HG02943 (cell line): ENCODE results near the gene RNGTT.
"Not testable (repeated sequence)": the region's sequence is repeated elsewhere in the genome, so short reads cannot be mapped to it uniquely, and the experiment has no call there.

Experiments used
- ATAC-seq: cut with Tn5 transposase; IDR thresholded peaks from one replicate; pipeline ENCODE4 v1.9.1; 2021; ENCODE audit warnings: mild to moderate bottlenecking, low read depth, moderate library complexity; ENCODE audit not compliant: unreplicated experiment

Gene RNGTT

DNA sequence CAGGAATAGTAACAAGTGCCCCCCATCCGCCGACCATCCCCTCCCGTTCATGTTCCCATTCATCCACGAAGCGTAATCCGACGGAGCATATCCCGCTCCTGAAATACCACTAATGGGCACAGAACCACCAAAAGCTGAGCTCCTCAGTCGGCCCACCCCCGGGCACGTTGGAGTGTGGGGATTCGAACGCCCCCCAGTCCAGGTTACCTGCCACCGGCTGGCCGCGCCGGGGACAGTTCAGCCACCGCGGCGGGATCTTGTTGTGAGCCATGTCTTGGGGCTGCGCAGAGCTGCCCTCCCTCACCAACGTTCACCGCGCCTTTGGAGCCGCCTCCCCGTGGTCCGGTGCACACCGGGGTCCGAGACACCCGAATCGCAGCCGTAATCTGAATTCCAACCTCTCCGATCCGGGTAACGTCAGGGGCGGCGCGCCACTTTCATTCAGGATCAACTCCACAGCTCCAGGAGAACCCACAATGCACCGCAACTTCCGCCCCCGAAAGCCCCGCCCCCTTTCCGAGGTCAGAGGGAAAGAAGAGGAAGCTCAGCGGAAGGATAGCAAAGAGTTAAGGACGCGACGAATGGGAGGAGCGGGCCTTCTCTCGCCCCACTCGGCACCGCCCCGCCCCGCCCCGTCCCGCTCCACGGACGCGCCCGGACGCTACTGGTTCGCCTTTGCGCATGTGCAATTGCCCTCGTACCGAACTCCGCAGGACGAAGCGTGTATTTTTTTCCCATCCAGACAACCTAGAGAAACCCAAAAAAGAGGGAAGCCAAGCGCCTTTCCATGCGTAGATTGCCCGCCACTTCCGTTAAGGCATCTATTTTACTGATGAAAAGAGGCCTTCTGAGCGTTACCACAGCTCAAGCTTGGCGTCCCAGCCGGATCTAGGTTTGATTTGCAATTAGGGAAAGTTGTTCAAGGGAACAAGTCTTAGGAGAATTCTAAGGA is at the start of gene RNGTT:
Gene RNGTT, minus strand, starts transcription at position 480 of the 952 bp plus-strand sequence. Its CDS starts 209 bp downstream, at position 271.
- peak; percentile 98 for ATAC-seq

DNA sequence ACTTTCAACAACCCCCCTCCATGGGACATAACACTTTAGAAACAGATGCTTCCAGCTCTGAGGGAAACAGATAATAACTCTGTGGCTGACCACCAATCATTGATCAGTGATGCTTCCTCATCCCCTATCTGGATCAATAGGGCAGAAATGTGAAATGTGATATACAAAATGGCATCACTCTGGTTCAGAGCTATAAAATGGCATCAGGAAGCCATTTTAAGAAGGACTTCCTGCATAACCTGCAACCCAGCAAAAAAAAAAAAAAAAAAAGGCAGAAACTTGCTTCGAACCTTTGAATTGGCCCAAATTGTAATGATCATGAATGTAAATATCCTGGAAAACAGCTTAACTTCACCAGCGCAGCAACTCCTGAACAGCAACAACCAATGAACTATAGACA is 48.0 kb upstream of the RNGTT start:
- ATAC-seq: no peak

DNA sequence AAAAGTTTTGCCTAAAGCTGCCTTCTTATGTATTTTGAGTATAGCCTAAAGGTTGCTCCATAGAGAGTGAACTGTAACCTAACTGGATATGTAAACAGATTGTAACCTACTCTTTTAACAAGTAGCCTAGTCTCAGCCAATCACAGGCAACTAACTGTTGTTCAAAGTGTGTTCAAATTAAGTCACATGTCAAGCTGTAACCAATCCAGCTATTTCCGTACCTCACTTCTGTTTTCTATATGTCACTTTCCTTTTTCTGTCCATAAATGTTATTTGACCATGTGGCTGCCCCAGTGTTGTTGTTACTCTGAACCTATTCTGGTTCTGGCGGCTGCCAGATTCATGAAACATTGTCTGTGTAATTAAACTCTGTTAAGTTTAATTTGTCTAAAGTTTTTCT is 47.4 kb upstream of the RNGTT start:
- no peak for ATAC-seq

DNA sequence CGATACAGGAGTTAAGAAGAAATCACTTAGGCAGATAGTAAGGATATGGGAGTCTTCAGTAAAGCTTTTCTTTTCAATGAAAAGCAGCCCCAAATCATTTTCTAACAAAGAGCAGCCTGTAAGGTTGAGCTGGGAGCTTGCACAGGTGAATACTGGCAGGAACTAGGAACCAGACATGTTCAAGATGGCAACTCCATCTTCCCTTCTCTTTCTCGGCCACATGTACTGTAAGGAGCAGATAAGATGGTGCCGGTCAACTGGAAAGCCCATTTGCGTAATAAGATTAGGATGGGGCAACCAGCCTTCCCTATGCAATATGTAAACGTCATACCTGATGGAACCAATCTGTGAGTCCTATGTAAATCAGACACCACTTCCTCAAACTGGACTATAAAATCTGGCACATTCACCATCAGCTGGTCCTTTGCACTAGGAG is 46.2 kb upstream of the RNGTT start:
- ATAC-seq: no peak

DNA sequence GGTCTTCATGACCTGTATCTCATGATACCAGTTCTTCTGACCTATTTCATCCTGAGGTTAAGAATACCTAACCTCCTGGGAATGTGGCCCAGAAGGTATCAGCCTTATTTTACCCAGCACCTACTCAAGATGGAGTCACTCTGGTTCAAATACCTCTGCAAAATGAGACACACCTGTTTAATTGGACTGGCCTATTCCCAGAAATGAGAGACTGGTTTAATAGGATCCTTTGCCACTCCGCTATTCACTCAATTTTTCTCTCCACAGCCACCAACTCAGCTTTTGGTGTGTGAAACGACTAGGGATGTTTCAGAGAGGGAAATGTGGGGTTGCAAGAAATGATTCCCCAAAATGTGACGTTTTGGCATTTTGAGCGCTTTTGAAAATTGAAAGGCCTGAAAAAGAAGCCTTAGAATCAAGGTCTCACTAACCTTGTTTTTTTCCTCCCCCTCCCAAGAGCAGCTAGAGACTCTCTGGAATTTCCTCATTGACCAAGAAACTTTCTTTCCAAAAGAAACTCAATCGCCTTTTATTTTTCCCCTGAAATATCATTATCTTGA is 45.5 kb upstream of the RNGTT start:
- no peak for ATAC-seq

DNA sequence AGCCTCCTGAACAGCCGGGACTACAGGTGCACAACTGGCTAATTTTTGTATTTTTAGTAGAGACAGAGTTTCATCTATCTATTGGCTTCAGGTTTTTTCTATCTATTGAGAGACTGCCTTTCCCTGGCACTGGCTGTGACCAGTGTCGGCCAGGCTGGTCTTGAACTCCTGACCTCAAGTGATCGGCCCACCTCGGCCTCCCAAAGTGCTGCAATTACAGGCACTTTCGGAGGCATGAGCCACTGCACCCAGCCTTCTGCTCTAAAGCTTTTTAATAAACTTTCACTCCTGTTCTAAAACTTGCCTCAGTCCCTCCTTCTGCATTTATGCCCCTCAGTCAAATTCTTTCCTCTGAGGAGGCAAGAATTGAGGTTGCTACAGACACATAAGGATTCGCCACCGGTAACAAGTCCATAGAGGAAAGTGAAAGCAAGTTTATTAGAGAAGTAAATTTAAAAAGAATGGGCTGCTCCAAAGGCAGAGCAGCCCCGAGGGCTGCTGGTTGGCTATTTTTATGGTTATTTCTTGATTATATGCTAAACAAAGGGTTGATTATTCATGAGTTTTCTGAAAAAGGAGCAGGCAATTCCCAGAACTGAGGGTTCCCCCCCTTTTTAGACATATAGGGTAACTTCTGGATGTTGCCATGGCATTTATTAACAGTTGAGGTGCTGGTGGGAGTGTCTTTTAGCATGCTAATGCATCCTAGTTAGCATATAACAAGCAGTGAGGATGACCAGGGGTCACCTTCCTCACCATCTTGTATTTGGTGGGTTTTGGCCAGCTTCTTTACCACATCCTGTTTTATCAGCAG is 44.8 kb upstream of the RNGTT start:
- no peak for ATAC-seq

DNA sequence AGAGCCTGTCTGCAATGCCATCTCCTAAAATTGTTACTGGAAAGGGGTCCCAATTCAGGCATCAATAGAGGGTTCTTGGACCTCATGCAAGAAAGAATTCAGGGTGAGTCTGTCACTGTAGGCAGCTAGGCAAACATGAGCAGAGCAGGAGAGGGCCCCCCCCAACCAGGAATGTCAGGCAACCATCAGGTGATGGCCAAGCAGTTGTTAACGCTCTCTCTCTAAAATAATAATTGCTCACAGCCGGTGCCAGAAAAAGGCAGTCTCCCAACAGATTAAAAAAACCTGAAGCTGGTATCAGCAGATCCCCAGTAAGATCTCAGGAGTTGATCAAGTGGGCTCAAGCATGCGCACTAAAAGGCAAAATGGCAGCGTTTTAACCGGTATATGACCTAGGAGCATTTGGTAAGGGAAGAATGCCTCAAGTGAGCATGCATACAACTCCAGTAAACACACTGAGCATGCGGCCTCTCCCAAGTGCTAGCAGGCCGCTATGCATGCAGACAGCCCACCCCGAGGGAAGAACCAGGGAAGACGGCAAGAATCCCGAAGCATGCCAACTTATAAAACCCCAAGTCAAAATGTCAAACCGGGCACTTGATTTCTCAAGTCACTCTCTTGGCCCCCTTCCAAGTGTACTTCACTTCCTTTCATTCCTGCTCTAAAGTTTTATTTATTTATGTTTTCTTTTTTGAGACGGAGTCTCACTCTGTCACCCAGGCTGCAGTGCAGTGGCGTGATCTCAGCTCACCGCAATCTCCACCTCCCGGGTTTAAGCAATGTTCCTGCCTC is 44.0 kb upstream of the RNGTT start:
- no peak for ATAC-seq

DNA sequence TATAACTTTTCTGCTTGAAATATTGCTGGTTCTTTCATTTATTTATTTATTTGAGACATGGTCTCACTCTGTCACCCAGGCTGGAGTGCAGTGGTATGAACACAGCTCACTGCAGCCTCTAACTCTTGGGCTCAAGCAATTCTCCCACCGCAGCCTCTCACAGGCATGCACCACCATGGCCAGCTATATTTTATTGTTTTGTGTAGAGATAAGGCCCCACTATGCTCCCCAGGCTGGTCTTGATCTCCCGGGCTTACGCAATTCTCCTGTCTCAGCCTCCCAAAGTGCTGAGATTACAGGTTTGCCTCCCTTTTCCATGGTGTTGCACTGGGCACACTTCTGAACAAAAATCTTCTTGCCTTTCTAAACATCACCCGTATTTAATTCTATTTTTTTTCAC is 39.1 kb upstream of the RNGTT start:
- ATAC-seq: no peak

DNA sequence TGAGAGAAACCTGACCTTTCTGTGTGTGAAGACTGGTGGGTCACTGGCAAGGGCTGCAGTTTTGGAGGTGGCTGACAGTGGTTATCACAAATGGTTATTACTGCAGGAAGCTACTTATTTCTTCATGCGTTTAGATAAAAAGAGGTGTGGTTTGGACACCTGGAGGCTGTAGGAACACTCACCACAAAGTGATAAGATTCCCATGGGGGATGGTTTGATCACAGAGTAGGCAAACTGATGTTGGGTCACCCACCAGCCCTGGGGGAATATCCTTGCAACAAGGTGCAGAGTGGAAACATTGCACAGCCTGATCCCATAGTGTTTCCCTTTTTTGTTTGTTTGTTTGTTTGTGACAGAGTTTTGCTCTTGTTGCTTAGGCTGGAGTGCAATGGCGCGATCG is 33.9 kb upstream of the RNGTT start:
- no peak for ATAC-seq

DNA sequence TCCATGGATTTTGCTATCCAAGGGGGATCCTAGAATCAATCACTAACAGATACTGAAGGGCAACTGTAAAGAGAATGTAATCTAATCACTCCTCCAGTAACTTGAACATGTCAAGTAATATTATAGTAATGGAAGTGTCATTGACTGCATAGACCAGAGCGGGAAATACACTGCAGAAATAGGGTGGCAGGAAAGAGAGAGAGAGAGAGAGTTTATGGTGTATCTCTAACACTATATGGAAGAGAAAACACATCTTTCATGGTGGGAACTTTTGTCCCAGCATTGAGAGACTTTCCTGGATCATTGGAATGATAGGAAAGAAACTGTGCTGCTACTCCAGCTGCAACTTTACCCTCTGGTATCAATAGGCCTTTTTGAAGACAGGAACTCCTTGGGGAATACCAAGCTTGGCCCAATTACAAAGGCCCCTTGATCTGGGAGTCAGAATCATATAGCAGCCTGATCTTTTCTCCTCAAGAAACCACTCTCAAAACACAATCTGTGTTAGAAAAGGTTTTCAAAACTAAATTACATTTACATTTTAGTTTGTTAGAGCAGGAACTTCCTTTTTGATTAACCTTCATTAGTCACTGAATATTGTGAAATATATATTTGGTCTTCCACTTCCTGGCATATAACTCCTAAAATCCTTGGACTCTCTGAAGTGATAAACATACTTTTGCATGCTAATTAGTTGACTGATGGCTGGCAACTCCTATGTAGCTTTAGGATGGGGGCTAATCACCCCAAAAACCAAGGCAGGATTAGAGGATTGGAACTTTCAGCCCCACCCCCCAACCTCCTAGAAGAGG is 29.5 kb upstream of the RNGTT start:
- no peak for ATAC-seq

DNA sequence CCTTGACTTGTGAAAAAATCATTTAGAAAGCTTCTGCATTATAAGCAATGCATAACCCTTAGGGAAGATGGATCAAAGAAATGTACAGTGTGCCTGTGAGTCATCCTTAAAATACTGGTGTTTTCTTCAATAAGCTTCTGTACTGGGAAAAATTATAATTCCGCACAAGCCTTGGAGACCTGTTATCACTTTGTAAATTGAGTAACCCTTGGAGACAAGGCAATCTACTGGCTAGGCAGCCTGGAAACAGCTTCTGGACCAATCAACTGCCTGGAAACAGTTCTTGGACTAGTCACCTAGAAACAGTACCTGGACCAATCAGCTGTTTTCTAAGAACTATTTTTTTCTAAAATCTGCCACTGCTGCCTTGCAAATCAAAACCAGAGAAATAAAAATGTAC is 25.8 kb upstream of the RNGTT start:
- ATAC-seq: no peak

DNA sequence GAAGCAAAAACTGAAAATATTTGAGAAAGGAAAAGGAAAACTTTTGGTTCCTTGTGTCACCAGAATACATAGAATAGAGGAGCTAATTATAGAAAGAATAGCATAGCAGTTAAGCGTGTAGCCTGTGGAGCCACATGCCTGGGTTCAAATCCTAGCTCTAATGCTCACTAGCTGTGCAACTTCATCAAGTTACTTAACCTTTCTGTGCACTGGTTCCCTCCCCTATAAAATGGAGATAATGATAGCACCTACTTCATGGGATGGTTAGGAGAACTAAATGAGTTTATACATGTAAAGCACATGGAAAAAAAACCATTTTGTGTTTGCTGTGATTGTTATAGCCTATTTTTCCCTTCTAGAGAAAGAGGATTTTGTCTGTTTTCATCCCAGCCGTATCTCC is 24.5 kb upstream of the RNGTT start:
- ATAC-seq: no peak

DNA sequence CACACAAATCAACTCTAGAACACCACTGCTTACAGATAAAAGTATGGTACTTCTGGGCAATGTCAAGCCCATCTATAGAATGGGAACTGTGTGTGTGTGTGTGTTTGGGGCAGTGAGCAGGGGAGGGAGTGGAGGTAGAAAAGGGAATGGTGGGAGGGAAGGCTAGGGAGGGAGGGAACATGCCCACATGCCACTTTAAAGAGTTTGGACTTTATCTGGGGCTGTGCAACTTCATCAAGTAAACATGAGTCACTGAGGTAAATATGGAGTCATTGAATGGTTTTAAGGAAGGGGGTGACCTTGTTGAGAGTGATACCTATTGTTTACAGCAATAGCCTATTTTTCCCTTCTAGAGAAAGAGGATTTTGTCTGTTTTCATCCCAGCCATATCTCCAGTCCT is 22.5 kb upstream of the RNGTT start:
- no peak for ATAC-seq

DNA sequence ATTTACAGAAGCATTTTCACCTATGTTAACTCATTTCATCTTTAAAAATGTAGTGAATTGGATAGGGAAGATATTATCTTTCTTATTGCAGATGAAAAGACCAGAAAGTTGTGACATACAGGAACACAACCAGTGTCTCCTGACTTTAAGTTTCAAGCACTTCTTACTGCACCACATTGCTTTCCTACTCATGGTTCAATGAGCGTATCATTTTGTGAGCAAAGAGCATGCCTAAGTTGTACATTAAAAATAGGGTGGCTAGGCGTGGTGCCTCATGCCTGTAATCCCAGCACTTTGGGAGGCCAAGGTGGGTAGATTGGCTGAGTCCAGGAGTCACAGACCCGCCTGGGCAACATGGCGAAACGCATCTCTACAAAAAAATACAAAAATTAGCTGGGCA is 21.2 kb upstream of the RNGTT start:
- no peak for ATAC-seq

DNA sequence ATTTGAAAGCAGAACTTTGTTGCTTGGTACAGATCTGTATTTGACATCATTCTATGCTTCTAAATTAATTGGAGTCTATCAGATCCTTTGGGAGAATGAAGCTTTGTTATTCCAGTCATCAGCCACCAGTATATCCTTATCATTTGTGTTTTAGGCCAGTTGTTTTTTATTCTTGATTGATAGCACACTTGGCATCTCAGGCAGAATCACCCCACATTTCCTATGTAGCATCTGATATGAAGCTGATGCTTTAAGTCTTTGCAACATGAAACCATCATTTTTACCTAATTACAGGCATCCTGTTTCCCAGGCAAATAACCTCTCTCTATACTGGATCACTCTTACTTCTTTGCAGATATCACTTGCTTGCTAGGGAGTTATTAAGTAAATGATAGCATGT is 20.7 kb upstream of the RNGTT start:
- ATAC-seq: no peak

DNA sequence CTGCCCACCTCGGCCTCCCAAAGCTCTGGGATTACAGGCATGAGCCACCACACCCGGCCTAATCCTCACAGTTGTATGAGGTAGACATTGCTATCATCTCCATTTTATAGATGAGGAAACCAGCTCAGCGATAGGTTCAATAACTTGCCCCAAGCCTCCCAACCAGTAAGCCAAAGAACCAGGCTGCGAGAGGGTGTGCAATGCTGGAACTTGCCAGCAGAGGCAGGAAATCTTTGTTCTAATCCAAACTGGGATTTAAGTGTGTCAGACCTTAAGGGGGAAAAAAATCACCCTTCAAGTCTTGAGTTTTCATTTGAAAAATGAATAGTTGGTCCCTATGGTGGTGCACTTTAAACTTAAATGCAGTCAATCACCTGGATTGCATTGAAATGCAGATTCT is 20.1 kb upstream of the RNGTT start:
- ATAC-seq: no peak

DNA sequence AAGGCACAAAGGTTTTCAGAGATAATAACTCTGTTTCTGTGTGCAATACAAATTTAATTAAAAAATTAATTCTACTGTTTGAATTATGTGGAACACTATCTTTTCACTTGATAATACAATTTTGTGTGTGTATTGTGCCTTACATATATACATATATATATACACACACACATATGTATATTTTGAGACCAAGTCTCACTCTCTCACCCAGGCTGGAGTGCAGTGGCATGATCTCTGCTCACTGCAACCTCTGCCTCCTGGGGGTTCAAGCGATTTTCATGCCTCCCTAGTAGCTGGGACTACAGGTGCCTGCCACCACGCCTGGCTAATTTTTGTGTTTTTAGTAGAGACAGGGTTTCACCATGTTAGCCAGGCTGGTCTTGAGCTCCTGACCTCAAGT is 19.7 kb upstream of the RNGTT start:
- not testable (repeated sequence) for ATAC-seq

DNA sequence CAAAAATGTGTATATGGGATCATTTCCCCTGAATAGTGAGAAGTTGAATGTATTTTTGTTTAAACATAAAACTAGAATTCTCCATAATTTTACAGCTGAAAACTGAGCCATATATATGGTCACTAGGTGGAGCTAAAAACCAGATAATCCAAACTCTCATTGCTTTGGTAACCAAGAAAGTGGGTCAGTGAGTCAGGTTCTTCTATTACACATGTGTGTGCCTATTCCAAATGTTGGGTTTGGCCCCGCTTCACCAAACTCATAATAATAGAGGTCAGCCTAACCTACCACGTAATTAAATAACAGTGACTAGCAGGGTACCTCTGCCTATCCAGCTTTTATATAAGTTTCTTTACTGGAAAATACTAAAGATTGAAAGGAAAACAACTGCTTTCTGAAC is 19.3 kb upstream of the RNGTT start:
- no peak for ATAC-seq

DNA sequence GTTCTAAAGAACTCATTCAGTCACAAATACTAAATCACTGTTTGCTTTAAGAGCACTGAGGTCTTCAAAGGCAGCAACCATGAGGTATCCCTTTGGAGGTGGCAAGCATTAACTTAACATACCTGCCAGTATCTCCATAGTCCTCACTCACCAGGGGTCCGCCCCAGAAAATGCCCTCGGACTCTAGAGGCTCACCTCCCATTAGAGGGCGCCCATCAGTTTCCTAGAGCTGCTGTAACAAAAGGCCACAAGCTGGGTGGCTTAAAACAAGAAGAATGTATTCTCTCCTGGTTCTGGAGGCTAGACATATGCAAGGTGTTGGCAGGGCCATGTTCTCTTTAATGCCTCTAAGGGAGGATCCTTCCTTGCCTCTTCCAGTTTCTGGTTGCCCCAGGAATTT is 12.0 kb upstream of the RNGTT start:
- ATAC-seq: no peak
